CD4-positive, alpha-beta T cell treated with Interleukin-21 for 1 hour (primary cell): ENCODE results near the gene ETFA.

Experiments
- DNase-seq: peaks from one replicate; pipeline ENCODE4 v3.0.0-alpha.2; 2020

Gene ETFA

GRCh38 chr15:76192715-76193114 lies 118.6 kb downstream of the ETFA start:
- no peak for DNase-seq

- no peak for DNase-seq
These were observed 119.6 kb downstream of the ETFA start for GRCh38 chr15:76191539-76192244.

- DNase-seq = peak; percentile 61
These were observed 120.3 kb downstream of the ETFA start for GRCh38 chr15:76190751-76191538.

GRCh38 chr15:76190070-76190564 lies 121.2 kb downstream of the ETFA start:
- no peak for DNase-seq

GRCh38 chr15:76189106-76189505 lies 122.2 kb downstream of the ETFA start:
- DNase-seq = no peak

GRCh38 chr15:76187163-76187562 lies 124.1 kb downstream of the ETFA start:
- no peak for DNase-seq

DNA sequence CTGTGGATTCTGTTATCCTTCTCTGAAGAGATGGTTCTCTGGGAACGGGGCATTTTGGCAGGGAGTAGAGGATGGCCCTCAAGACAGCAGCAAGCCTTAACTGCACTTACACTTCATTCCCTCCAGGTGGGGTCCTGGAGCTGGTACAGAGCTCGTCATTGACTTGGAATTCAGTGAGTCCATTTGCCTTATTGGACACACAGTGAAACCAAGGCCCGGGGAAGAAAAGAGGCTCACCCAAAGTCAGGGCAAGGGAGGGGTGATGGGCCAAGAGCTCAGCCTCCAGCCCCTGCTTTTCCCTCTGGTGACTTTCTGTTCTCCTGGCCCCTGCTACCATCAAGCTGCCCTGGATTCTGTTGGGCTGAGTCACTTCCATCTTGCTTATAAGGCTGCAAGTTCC lies 125.6 kb downstream of the ETFA start:
- DNase-seq = peak; percentile 13

DNA sequence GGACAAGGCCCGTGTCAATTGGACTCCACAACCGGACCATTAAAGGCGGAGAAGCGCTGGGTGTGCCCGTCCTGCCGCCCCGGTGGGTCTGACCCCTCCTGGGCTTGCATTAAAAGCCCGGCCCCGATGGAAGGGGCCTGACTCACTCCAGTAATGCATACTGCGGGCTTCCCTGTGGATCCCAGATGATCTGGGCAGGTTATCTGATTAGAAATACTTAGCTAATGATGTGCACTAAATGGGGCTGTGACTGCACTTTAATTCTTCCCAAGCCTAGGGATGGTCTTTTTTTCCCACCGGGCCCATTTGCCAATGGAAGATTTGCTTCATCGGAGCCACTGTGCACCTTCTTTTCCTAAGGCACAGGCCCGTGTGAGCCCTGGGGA lies 126.6 kb downstream of the ETFA start:
- DNase-seq = no peak

- DNase-seq = no peak
These were observed 127.2 kb downstream of the ETFA start for GRCh38 chr15:76183930-76184649.

- DNase-seq = no peak
These were observed 129.6 kb downstream of the ETFA start for GRCh38 chr15:76181705-76182107.

DNA sequence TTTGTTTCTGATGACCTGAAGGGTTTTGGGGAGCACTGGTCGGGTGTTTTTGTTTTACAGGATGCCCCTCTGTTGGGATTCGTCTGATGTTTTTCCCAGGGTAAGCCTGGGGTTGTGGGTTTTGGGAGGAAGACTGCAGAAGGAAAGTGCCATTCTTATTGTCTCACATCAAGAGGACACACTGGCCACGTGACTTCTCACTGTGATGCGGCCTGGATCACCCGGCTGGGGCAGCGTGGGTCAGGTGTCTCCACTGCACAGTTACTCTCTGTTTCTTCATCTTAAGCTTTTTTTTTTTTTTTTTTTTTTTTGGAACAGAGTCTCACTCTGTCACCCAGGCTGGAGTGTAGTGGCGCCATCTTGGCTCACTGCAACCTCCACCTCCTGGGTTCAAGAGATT lies 130.9 kb downstream of the ETFA start:
- no peak for DNase-seq

GRCh38 chr15:76179023-76179422 lies 132.2 kb downstream of the ETFA start:
- DNase-seq = no peak

DNA sequence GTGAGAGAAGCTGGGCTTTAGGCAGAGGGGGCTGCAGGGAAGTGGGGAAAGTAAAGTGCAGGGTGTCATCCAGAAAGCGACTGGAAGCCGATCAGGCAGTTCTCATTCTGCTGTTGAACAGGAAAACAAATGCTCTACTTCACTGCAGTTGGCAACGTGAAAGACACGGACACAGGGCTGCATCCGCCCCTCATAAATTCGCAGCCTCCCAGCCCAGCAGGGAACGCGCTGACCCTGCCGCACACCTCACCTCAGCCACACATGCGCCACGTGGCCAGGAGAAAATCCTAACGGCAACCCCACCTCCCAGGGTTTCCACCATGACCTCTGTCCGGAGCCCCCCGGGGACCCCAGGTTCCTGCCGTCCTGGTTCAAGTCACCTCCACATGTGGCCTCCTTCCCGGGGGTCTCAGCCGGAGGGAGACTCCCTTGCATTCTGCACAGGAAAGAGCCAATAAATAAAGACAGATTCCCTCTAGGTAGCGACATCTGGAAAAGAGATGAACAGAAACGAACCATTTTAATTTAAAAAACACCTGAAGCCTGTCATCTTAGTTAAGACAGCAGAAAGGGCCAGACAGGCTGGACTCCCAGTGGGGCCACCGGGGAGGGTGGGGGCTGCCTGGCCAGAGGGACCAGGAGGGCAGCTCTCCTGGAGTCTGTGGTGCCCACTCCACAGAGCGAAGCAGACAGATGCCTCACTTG lies 132.8 kb downstream of the ETFA start:
- no peak for DNase-seq

GRCh38 chr15:76177491-76178040 lies 133.7 kb downstream of the ETFA start:
- no peak for DNase-seq

- no peak for DNase-seq
These were observed 134.7 kb downstream of the ETFA start for GRCh38 chr15:76176487-76177085.

- DNase-seq = no peak
These were observed 135.2 kb downstream of the ETFA start for GRCh38 chr15:76176059-76176458.

GRCh38 chr15:76175442-76175841 lies 135.8 kb downstream of the ETFA start:
- DNase-seq = no peak

DNA sequence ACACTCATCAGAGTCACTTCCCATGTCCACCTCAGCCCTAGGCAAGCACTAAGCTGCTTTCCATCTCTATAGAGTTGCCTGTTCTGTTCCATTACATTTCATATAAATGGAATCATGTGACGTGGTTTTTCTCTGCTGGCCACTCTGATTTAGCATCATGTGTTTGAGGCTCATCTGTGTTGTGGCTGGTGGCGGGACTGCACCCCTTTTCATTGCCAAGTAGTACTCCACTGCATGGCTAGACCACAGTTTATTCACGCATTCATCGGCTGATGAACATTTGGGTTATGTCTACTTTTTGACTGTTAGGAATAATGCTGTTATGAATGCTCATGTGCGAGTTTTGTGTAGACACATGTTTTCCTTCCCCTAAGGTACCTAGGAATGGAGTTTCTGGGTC lies 136.6 kb downstream of the ETFA start:
- no peak for DNase-seq

- no peak for DNase-seq
These were observed 137.9 kb downstream of the ETFA start for GRCh38 chr15:76173317-76173834.

DNA sequence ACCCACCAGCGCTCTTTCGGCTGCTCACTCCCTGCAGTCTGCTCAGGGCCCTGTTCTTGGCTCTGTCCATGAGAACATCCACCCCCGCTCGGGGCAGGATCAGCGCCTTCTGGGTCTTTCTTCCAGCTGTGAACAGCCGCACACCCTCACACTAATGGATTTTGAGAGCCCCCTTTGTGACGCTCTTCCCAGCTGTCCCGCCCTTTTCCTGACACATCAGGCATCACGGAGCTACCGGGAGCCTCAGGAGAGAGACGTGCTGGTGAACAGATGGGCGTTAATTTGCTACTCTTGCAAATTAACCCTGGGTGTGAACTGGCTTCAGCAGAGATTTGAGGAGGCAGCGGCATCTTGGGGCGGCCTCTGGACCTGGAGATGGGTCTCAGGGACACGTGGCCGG lies 138.5 kb downstream of the ETFA start:
- no peak for DNase-seq

DNA sequence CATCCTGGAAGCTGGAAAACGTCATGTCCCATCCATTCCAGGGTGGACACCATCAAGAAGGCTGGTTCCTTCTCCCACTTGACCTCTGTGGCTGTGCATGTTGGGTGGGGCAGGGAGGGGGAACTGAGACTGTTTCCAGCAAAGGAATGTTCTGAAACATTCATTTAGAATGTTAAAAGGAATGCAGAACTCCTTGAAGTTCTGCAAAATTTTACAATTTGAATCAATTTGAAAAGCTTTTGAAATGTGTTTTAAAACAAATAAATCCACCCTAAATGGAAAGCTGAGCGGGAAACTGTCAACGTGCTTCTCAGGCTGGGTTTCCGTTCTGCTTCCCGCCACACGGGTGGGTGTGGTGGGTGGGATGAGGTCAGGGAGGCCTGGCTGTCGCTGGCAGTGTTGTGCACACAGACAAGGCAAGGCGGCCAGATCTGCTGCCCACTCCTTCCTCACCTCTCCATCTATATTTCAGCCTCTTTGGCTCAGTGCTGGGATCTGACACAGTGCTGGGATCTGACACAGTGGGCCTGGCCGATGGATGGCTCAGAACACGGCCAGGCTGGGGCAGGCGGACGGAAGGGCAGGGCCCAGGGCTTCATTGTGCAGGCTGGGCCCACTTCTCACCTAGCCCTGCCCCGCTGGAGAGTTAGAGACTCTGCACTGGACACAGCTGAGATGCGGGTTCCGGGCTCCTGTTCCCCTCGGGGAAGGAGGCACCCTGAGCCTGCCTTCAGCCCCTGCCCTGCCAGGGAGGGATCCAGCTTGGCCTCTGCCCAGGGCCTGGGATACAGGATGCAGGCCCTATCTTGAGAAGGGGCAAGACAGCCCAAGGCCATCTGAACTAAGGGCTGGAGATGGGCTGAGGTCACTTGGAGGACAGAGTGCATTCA lies 141.1 kb downstream of the ETFA start:
- no peak for DNase-seq
